Body of pancreas (tissue), 4 donors: ENCODE data around the gene KRT80.

Experiments used
- CTCF ChIP-seq, 7 experiments: fragments of 450-650 bp in 4 of 7; fragments of 200-600 bp in 3 of 7; sonication (generic) in 3 of 7; IDR thresholded peaks; one replicate each; pipeline ENCODE4 v1.5.1; 2016 to 2019; ENCODE audit warnings: antibody characterized with exemption in 7 of 7
- POLR2A ChIP-seq, 3 donors: fragments of 450-650 bp; IDR thresholded peaks; one replicate each; pipeline ENCODE4 v1.6.1; 2016; ENCODE audit warnings: antibody characterized with exemption in 3 of 3, mild to moderate bottlenecking in 2 of 3

- TF ChIP-seq CTCF (IDR thresholded peaks at IDR 0.05) (no peak), POLR2A (IDR thresholded peaks at IDR 0.05) (no peak)
Measured at GRCh38 chr12:52149651-52150241, 42.1 kb downstream of the KRT80 start.
